ENCODE measurements around the gene MNAT1. TPM values are rescaled to one million over a fixed set of nuclear protein-coding genes. Genes with fewer than 3 reads are reported as not detected.
"Not testable (repeated sequence)": the region's sequence is repeated elsewhere in the genome, so short reads cannot be mapped to it uniquely, and the experiment has no call there.

MNAT1 gene
- total RNA-seq, 1 donor from 2014 or later: 42.6 TPM

- H3K4me3 Mint-ChIP-seq; H3K27ac Mint-ChIP-seq; H3K27me3 Mint-ChIP-seq; intact Hi-C loops (cut with micrococcal nuclease); H3K4me1 Mint-ChIP-seq; DNase-seq: not testable (repeated sequence)
- Mint-ChIP-seq H3K9me3 (peaks cover 26% of the 10 kb centered on the region), H3K36me3 (ENCODE audit: low read depth) (peaks cover 43% of the 10 kb centered on the region)
Measured at GRCh38 chr14:60851692-60852091, 117.1 kb downstream of the MNAT1 start.

- Mint-ChIP-seq H3K36me3 (ENCODE audit: low read depth) (peaks cover 32% of the 10 kb centered on the region), H3K4me1 (peaks cover 8% of the 10 kb centered on the region), H3K27ac (no peak overlapping the region), H3K4me3 (no peak overlapping the region), H3K9me3 (peaks cover 21% of the 10 kb centered on the region), H3K27me3 (no peaks in the 10 kb centered on the region)
- no peak for DNase-seq
- intact Hi-C loops (cut with micrococcal nuclease): loop anchor here (2.0 to 5.0 kb wide), 2 partner anchors 101 to 111 kb away; no protein-coding TSS in a partner anchor
Measured at GRCh38 chr14:60856111-60856510, 121.5 kb downstream of the MNAT1 start.

GRCh38 chr14:60859525-60859924 lies 125.0 kb downstream of the MNAT1 start:
- Mint-ChIP-seq H3K9me3 (peaks cover 7% of the 10 kb centered on the region), H3K27me3 (peaks cover 5% of the 10 kb centered on the region), H3K4me1 (peaks cover 8% of the 10 kb centered on the region), H3K27ac (no peak overlapping the region), H3K4me3 (no peak overlapping the region), H3K36me3 (ENCODE audit: low read depth) (peaks cover 20% of the 10 kb centered on the region)
- no peak for DNase-seq
- intact Hi-C loops (cut with micrococcal nuclease): loop anchor here (1.0 to 5.0 kb wide), 2 partner anchors 87 to 108 kb away; no protein-coding TSS in a partner anchor

- intact Hi-C loops (cut with micrococcal nuclease): no loop called here
- Mint-ChIP-seq H3K36me3 (ENCODE audit: low read depth) (peaks cover 11% of the 10 kb centered on the region), H3K27ac (no peak overlapping the region), H3K4me3 (no peak overlapping the region), H3K9me3 (peaks cover 7% of the 10 kb centered on the region), H3K4me1 (no peaks in the 10 kb centered on the region), H3K27me3 (peaks cover 11% of the 10 kb centered on the region)
- DNase-seq: no peak
Measured at GRCh38 chr14:60861545-60862140, 127.1 kb downstream of the MNAT1 start.

GRCh38 chr14:60862283-60862682 lies 127.7 kb downstream of the MNAT1 start:
- Mint-ChIP-seq H3K4me3 (no peak overlapping the region), H3K4me1 (no peaks in the 10 kb centered on the region), H3K27ac (no peak overlapping the region), H3K9me3 (peaks cover 3% of the 10 kb centered on the region), H3K27me3 (peaks cover 11% of the 10 kb centered on the region), H3K36me3 (ENCODE audit: low read depth) (peaks cover 8% of the 10 kb centered on the region)
- no peak for DNase-seq
- intact Hi-C loops (cut with micrococcal nuclease): no loop called here

- Mint-ChIP-seq H3K27me3 (peaks cover 11% of the 10 kb centered on the region), H3K4me1 (peaks cover 2% of the 10 kb centered on the region), H3K4me3 (no peak overlapping the region), H3K27ac (no peak overlapping the region), H3K36me3 (ENCODE audit: low read depth) (peaks cover 3% of the 10 kb centered on the region), H3K9me3 (no peaks in the 10 kb centered on the region)
- intact Hi-C loops (cut with micrococcal nuclease): no loop called here
- DNase-seq: no peak
Measured at GRCh38 chr14:60863249-60863648, 128.7 kb downstream of the MNAT1 start.

- peaks cover 11% of the 10 kb centered on the region for H3K27me3 Mint-ChIP-seq
- H3K36me3 Mint-ChIP-seq (ENCODE audit: low read depth): no peaks in the 10 kb centered on the region
- intact Hi-C loops (cut with micrococcal nuclease): no loop called here
- no peak for DNase-seq
- no peaks in the 10 kb centered on the region for H3K9me3 Mint-ChIP-seq
- no peak overlapping the region for H3K27ac Mint-ChIP-seq
- peaks cover 2% of the 10 kb centered on the region for H3K4me1 Mint-ChIP-seq
- no peak overlapping the region for H3K4me3 Mint-ChIP-seq
Measured at GRCh38 chr14:60865378-60866127, 131.0 kb downstream of the MNAT1 start.

GRCh38 chr14:60867503-60868172 lies 133.1 kb downstream of the MNAT1 start:
- peaks cover 2% of the 10 kb centered on the region for H3K4me1 Mint-ChIP-seq
- DNase-seq: no peak
- no peak overlapping the region for H3K27ac Mint-ChIP-seq
- no peaks in the 10 kb centered on the region for H3K36me3 Mint-ChIP-seq (ENCODE audit: low read depth)
- intact Hi-C loops (cut with micrococcal nuclease): no loop called here
- H3K4me3 Mint-ChIP-seq: no peak overlapping the region
- H3K27me3 Mint-ChIP-seq: peaks cover 9% of the 10 kb centered on the region
- H3K9me3 Mint-ChIP-seq: no peaks in the 10 kb centered on the region

GRCh38 chr14:60878121-60878520 lies 143.6 kb downstream of the MNAT1 start:
- no peak overlapping the region for H3K4me3 Mint-ChIP-seq
- intact Hi-C loops (cut with micrococcal nuclease): loop anchor here (5.0 to 10.0 kb wide), 2 partner anchors 89 to 227 kb away; no protein-coding TSS in a partner anchor
- peaks cover 7% of the 10 kb centered on the region for H3K4me1 Mint-ChIP-seq
- H3K9me3 Mint-ChIP-seq: peaks cover 3% of the 10 kb centered on the region
- peaks cover 22% of the 10 kb centered on the region for H3K36me3 Mint-ChIP-seq (ENCODE audit: low read depth)
- no peaks in the 10 kb centered on the region for H3K27me3 Mint-ChIP-seq
- no peak for DNase-seq
- H3K27ac Mint-ChIP-seq: no peak overlapping the region

GRCh38 chr14:60878536-60878935 lies 144.0 kb downstream of the MNAT1 start:
- Mint-ChIP-seq H3K4me3 (no peak overlapping the region), H3K9me3 (peaks cover 4% of the 10 kb centered on the region), H3K36me3 (ENCODE audit: low read depth) (peaks cover 23% of the 10 kb centered on the region), H3K27ac (no peak overlapping the region), H3K27me3 (no peaks in the 10 kb centered on the region), H3K4me1 (peaks cover 7% of the 10 kb centered on the region)
- intact Hi-C loops (cut with micrococcal nuclease): loop anchor here (5.0 to 10.0 kb wide), 2 partner anchors 89 to 226 kb away; no protein-coding TSS in a partner anchor
- DNase-seq: no peak

- peaks cover 39% of the 10 kb centered on the region for H3K36me3 Mint-ChIP-seq (ENCODE audit: low read depth)
- H3K4me1 Mint-ChIP-seq: peaks cover 7% of the 10 kb centered on the region
- intact Hi-C loops (cut with micrococcal nuclease): no loop called here
- H3K27me3 Mint-ChIP-seq: no peaks in the 10 kb centered on the region
- DNase-seq: no peak
- peaks cover 19% of the 10 kb centered on the region for H3K9me3 Mint-ChIP-seq
- no peak overlapping the region for H3K4me3 Mint-ChIP-seq
- no peak overlapping the region for H3K27ac Mint-ChIP-seq
Measured at GRCh38 chr14:60882219-60882618, 147.7 kb downstream of the MNAT1 start.

GRCh38 chr14:60884134-60884533 lies 149.6 kb downstream of the MNAT1 start:
- DNase-seq: no peak
- intact Hi-C loops (cut with micrococcal nuclease): no loop called here
- no peak overlapping the region for H3K4me3 Mint-ChIP-seq
- no peaks in the 10 kb centered on the region for H3K27me3 Mint-ChIP-seq
- H3K9me3 Mint-ChIP-seq: peaks cover 19% of the 10 kb centered on the region
- H3K27ac Mint-ChIP-seq: no peak overlapping the region
- H3K36me3 Mint-ChIP-seq (ENCODE audit: low read depth): peaks cover 42% of the 10 kb centered on the region
- no peaks in the 10 kb centered on the region for H3K4me1 Mint-ChIP-seq

GRCh38 chr14:60890636-60891035 lies 156.1 kb downstream of the MNAT1 start:
- peaks cover 11% of the 10 kb centered on the region for H3K4me1 Mint-ChIP-seq
- intact Hi-C loops (cut with micrococcal nuclease); DNase-seq; H3K4me3 Mint-ChIP-seq; H3K36me3 Mint-ChIP-seq (ENCODE audit: low read depth); H3K27me3 Mint-ChIP-seq; H3K27ac Mint-ChIP-seq: not testable (repeated sequence)
- H3K9me3 Mint-ChIP-seq: peaks cover 15% of the 10 kb centered on the region

GRCh38 chr14:60893911-60894310 lies 159.3 kb downstream of the MNAT1 start:
- no peaks in the 10 kb centered on the region for H3K27me3 Mint-ChIP-seq
- DNase-seq: no peak
- H3K27ac Mint-ChIP-seq: no peak overlapping the region
- no peaks in the 10 kb centered on the region for H3K36me3 Mint-ChIP-seq (ENCODE audit: low read depth)
- peaks cover 11% of the 10 kb centered on the region for H3K9me3 Mint-ChIP-seq
- peaks cover 11% of the 10 kb centered on the region for H3K4me1 Mint-ChIP-seq
- no peak overlapping the region for H3K4me3 Mint-ChIP-seq
- intact Hi-C loops (cut with micrococcal nuclease): no loop called here

All from activated CD4-positive, alpha-beta T cell treated with anti-CD3 and anti-CD28 coated beads, Interleukin-2, amount 10 ng/mL, durations not matched to agents 24 days and 14 days (primary cell).